HG03575 (cell line): ENCODE results near the gene RPL31.

ENCODE experiments used
- ATAC-seq: cut with Tn5 transposase; IDR thresholded peaks from one replicate; pipeline ENCODE4 v1.9.1; 2021; ENCODE audit not compliant: unreplicated experiment, insufficient number of reproducible peaks, low FRiP score; ENCODE audit errors: extremely low read depth

The RPL31 gene

GRCh38 chr2:101001691-101002561 is at the start of gene RPL31:
RPL31 (plus strand) TSS chr2:101002289; CDS start chr2:101002702, 413 bp downstream.
- peak; percentile 65 for ATAC-seq

GRCh38 chr2:100952512-100952911 is 49.6 kb upstream of the RPL31 start:
- ATAC-seq, result no peak

- no peak for ATAC-seq
Observed at GRCh38 chr2:100953406-100954043, 48.6 kb upstream of the RPL31 start.

- ATAC-seq, result no peak
Observed at GRCh38 chr2:100954044-100954420, 48.1 kb upstream of the RPL31 start.

- no peak for ATAC-seq
Observed at GRCh38 chr2:100955226-100955625, 46.9 kb upstream of the RPL31 start.

GRCh38 chr2:100956081-100956480 is 46.0 kb upstream of the RPL31 start:
- no peak for ATAC-seq

- ATAC-seq, result no peak
Observed at GRCh38 chr2:100957996-100958653, 44.0 kb upstream of the RPL31 start.

GRCh38 chr2:100959225-100959880 is 42.7 kb upstream of the RPL31 start:
- no peak for ATAC-seq

GRCh38 chr2:100960688-100961087 is 41.4 kb upstream of the RPL31 start:
- ATAC-seq, result no peak

- no peak for ATAC-seq
Observed at GRCh38 chr2:100962366-100963025, 39.6 kb upstream of the RPL31 start.

GRCh38 chr2:100963026-100963375 is 39.1 kb upstream of the RPL31 start:
- no peak for ATAC-seq

GRCh38 chr2:100964222-100964621 is 37.9 kb upstream of the RPL31 start:
- no peak for ATAC-seq

GRCh38 chr2:100964681-100965169 is 37.4 kb upstream of the RPL31 start:
- no peak for ATAC-seq

- no peak for ATAC-seq
Observed at GRCh38 chr2:100965596-100965995, 36.5 kb upstream of the RPL31 start.

- ATAC-seq, result no peak
Observed at GRCh38 chr2:100967716-100968115, 34.4 kb upstream of the RPL31 start.

- no peak for ATAC-seq
Observed at GRCh38 chr2:100968146-100969145, 33.6 kb upstream of the RPL31 start.

- ATAC-seq, result no peak
Observed at GRCh38 chr2:100969998-100970397, 32.1 kb upstream of the RPL31 start.

GRCh38 chr2:100971221-100971620 is 30.9 kb upstream of the RPL31 start:
- ATAC-seq, result no peak
